WERI-Rb-1 (cell line): ENCODE measurements around the gene INPP5B.
A peak's percentile ranks its signal among the peaks of the same experiment; 100 is the strongest.

Experiments used
- DNase-seq: peaks from one replicate; pipeline ENCODE4 v3.0.0-alpha.2; 2020
- H3K27ac ChIP-seq: fragments of 250-450 bp; sonication (Bioruptor Pico); 2 replicates; pipeline ENCODE4 v1.5.1; 2020; ENCODE audit warnings: mild to moderate bottlenecking, moderate library complexity
- H3K27me3 ChIP-seq: fragments of 250-450 bp; sonication (Bioruptor Pico); 2 replicates; pipeline ENCODE4 v1.5.1; 2021; ENCODE audit warnings: mild to moderate bottlenecking, low read depth, moderate library complexity; ENCODE audit not compliant: insufficient read depth, severe bottlenecking
- H3K36me3 ChIP-seq: fragments of 250-450 bp; sonication (Bioruptor Pico); 2 replicates; pipeline ENCODE4 v1.5.1; 2020; ENCODE audit warnings: mild to moderate bottlenecking, moderate library complexity
- H3K4me3 ChIP-seq: 2 replicates; pipeline ENCODE4 v1.5.1; 2011; ENCODE audit warnings: low read depth, mild to moderate bottlenecking, control low read depth, low read length
- H3K9me3 ChIP-seq: fragments of 250-450 bp; sonication (Bioruptor Pico); 2 replicates; pipeline ENCODE4 v1.5.1; 2021; ENCODE audit warnings: mild to moderate bottlenecking, moderate library complexity; ENCODE audit not compliant: severe bottlenecking
- TF ChIP-seq, protein P1 (sequence below): IDR thresholded peaks from 2 replicates; pipeline ENCODE4 v1.5.1; 2011; ENCODE audit warnings: low read depth, mild to moderate bottlenecking, control low read depth, inconsistent platforms, low read length

INPP5B gene

DNA sequence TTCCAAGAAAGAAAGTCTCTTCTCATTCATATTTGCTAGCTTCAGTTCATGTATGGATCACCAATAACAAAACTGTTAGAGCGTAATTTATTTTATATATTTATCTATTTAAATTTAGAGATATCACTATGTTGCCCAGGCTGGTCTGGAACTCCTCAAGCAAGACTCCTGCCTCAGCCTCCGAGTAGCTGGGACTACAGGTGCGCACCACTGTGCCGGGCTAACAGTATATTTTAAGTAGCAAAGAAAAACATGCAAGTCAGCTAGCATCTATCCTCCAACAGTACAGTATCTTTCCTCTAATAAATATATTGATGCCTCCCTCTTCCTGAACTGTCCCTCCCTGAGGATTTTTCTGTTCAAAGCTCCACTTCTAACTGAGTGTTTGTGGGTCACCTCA is 21.5 kb downstream of the INPP5B start:
- DNase-seq = no peak
- H3K4me3 ChIP-seq = no peak overlapping the region
- no peak overlapping the region for H3K27ac ChIP-seq
- H3K36me3 ChIP-seq = peaks cover 21% of the 10 kb centered on the region
- H3K9me3 ChIP-seq = no peaks in the 10 kb centered on the region
- TF ChIP-seq, protein P1, sequence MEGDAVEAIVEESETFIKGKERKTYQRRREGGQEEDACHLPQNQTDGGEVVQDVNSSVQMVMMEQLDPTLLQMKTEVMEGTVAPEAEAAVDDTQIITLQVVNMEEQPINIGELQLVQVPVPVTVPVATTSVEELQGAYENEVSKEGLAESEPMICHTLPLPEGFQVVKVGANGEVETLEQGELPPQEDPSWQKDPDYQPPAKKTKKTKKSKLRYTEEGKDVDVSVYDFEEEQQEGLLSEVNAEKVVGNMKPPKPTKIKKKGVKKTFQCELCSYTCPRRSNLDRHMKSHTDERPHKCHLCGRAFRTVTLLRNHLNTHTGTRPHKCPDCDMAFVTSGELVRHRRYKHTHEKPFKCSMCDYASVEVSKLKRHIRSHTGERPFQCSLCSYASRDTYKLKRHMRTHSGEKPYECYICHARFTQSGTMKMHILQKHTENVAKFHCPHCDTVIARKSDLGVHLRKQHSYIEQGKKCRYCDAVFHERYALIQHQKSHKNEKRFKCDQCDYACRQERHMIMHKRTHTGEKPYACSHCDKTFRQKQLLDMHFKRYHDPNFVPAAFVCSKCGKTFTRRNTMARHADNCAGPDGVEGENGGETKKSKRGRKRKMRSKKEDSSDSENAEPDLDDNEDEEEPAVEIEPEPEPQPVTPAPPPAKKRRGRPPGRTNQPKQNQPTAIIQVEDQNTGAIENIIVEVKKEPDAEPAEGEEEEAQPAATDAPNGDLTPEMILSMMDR = no peak
- no peaks in the 10 kb centered on the region for H3K27me3 ChIP-seq

DNA sequence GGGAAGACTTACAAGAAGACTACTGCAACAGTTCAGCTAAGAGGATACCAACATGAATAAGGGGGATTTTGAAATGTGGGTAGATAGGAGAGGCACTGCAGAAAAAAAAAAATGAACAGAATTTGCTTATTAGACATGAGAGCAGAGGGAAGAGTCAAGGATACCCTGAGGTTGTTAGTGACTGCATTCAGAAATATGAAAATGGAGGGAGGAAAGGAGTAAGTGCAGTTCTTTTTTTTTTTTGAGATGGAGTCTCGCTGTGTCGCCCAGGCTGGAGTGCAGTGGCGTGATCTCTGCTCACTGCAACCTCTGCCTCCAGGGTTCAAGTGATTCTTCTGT is 23.3 kb downstream of the INPP5B start:
- DNase-seq = no peak
- Histone ChIP-seq H3K36me3 (peaks cover 15% of the 10 kb centered on the region), H3K27me3 (no peaks in the 10 kb centered on the region), H3K4me3 (no peak overlapping the region), H3K9me3 (no peaks in the 10 kb centered on the region), H3K27ac (no peak overlapping the region)
- TF ChIP-seq, protein P1 = no peak

DNA sequence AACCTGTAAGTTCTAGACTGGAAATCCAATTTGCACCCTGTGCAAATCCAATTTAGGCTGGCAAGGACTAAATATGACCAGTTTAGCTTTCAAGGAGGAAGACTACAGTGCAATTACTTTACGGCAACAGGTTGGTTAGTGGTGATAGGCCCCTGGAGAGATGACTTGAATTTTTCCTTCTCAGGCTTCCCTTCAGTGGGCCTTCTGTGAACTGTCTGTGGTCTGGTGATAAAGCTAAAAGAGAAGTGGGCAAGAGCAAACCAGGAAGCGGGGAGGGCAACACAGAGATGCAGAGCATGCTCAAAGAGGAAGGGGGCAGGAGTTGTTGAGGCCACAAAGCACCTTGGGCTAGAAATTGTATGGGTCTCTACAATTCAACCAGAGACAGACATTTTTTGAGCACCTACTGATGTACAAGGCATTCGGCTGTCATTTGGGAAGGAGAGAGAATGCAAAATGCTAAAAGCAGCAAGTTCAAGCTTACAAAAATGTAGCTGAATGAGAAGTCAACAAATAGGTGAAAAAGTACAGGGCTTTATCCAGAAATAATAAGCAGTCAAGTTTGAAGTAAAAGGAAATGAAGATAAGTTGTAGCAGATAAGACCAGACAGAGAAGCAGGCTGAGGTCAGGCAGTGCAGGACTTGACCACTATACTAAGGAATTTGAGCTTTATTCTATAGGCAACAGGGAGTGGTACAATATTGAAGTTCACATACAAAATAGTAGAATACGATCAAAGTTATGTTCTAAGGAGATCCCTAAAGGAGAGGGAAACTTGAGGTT is 23.9 kb downstream of the INPP5B start:
- Histone ChIP-seq H3K27ac (no peak overlapping the region), H3K36me3 (peaks cover 15% of the 10 kb centered on the region), H3K4me3 (no peak overlapping the region), H3K9me3 (no peaks in the 10 kb centered on the region), H3K27me3 (no peaks in the 10 kb centered on the region)
- DNase-seq = no peak
- TF ChIP-seq, protein P1 = no peak

DNA sequence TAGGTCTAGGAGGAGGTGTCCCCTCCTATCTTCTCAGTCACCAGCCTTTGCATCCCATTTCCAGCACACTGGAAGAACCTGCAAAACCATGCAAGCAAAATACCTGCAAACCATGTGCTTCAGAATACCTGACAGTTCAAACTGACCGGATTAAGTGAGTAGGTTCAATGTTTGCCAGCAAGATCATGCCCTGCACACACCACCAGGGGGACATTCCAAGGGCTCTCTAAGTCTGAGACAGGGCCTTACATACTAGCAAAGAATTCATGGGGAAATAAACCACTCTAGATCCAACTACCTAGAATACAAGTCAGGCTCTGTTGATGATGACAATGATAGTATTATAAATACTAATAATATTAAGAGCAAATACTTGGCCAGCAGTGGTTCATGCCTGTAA is 27.6 kb downstream of the INPP5B start:
- Histone ChIP-seq H3K9me3 (no peaks in the 10 kb centered on the region), H3K27me3 (no peaks in the 10 kb centered on the region), H3K27ac (no peak overlapping the region), H3K36me3 (peaks cover 15% of the 10 kb centered on the region), H3K4me3 (no peak overlapping the region)
- TF ChIP-seq, protein P1 = peak; percentile 44
- peak; percentile 17 for DNase-seq

- H3K27ac ChIP-seq = no peak overlapping the region
- no peaks in the 10 kb centered on the region for H3K27me3 ChIP-seq
- TF ChIP-seq, protein P1 = no peak
- no peak for DNase-seq
- no peaks in the 10 kb centered on the region for H3K9me3 ChIP-seq
- no peaks in the 10 kb centered on the region for H3K36me3 ChIP-seq
- H3K4me3 ChIP-seq = no peak overlapping the region
Measured at GRCh38 chr1:37915476-37916093, 31.3 kb downstream of the INPP5B start.
